GM23338 (cell line): Measurements from ENCODE around the gene TYRP1. TPM values are rescaled to one million over a fixed set of nuclear protein-coding genes. Genes with fewer than 3 reads are reported as not detected.

Experiments used
- ATAC-seq: fragments of 200-7000 bp; cut with Tn5 transposase; 3 replicates; pipeline ENCODE4 v1.9.1; 2020
- DNase-seq: peaks from one replicate; pipeline ENCODE4 v3.0.0-alpha.2; 2015; ENCODE audit warnings: low spot score
- H2AFZ ChIP-seq: fragments of 200-600 bp; sonication (generic); 2 replicates; pipeline ENCODE4 v1.8.0; 2016; ENCODE audit warnings: antibody characterized with exemption, mild to moderate bottlenecking, moderate library complexity
- H3F3A ChIP-seq: fragments of 200-600 bp; sonication (generic); replicated peaks from 2 replicates; pipeline ENCODE4 v1.8.0; 2017; ENCODE audit warnings: antibody characterized with exemption, mixed run types, low read depth
- H3K27ac ChIP-seq: fragments of 200-600 bp; sonication (generic); 2 replicates; pipeline ENCODE4 v1.6.1; 2016; ENCODE audit warnings: low read depth
- H3K27me3 ChIP-seq: fragments of 200-600 bp; sonication (generic); 2 replicates; pipeline ENCODE4 v1.8.0; 2016; ENCODE audit warnings: mild to moderate bottlenecking, mixed run types, moderate library complexity; ENCODE audit not compliant: insufficient read depth
- H3K36me3 ChIP-seq: fragments of 200-600 bp; sonication (generic); 2 replicates; pipeline ENCODE4 v1.8.0; 2016; ENCODE audit warnings: mild to moderate bottlenecking; ENCODE audit not compliant: insufficient read depth
- H3K4me1 ChIP-seq: fragments of 200-600 bp; sonication (generic); 2 replicates; pipeline ENCODE4 v1.8.0; 2016; ENCODE audit warnings: mild to moderate bottlenecking, moderate library complexity; ENCODE audit not compliant: insufficient read depth
- H3K4me2 ChIP-seq: fragments of 200-600 bp; sonication (generic); 2 replicates; pipeline ENCODE4 v1.7.1; 2017; ENCODE audit warnings: mixed run types
- H3K4me3 ChIP-seq: fragments of 200-600 bp; sonication (generic); 2 replicates; pipeline ENCODE4 v1.6.1; 2016; ENCODE audit warnings: mixed run types
- H3K79me2 ChIP-seq: fragments of 200-600 bp; sonication (generic); replicated peaks from 2 replicates; pipeline ENCODE4 v1.8.0; 2017; ENCODE audit warnings: mild to moderate bottlenecking; ENCODE audit not compliant: insufficient read depth
- H3K9me2 ChIP-seq: fragments of 200-600 bp; sonication (generic); 2 replicates; pipeline ENCODE4 v1.8.0; 2017; ENCODE audit not compliant: insufficient read depth
- H4K20me1 ChIP-seq: fragments of 200-600 bp; sonication (generic); replicated peaks from 2 replicates; pipeline ENCODE4 v1.8.0; 2017; ENCODE audit warnings: mild to moderate bottlenecking; ENCODE audit not compliant: insufficient read depth
- H3K27ac Mint-ChIP-seq: 2 replicates; pipeline ENCODE4 v1.8.0; 2020; ENCODE audit warnings: inconsistent platforms, mild to moderate bottlenecking, moderate library complexity, mixed read lengths
- H3K27me3 Mint-ChIP-seq: 3 replicates; pipeline ENCODE4 v1.8.0; 2022; ENCODE audit warnings: low read depth, mild to moderate bottlenecking, moderate library complexity, mixed read lengths, inconsistent platforms; ENCODE audit not compliant: insufficient read depth, poor library complexity
- H3K36me3 Mint-ChIP-seq: 3 replicates; pipeline ENCODE4 v1.8.0; 2021; ENCODE audit warnings: low read depth, mild to moderate bottlenecking, inconsistent platforms, moderate library complexity, mixed read lengths
- H3K4me1 Mint-ChIP-seq: 3 replicates; pipeline ENCODE4 v1.8.0; 2020; ENCODE audit warnings: mild to moderate bottlenecking, inconsistent platforms, mixed read lengths
- H3K4me3 Mint-ChIP-seq: 3 replicates; pipeline ENCODE4 v1.8.0; 2021; ENCODE audit warnings: moderate library complexity, mild to moderate bottlenecking, inconsistent platforms, mixed read lengths
- H3K9me3 Mint-ChIP-seq: 3 replicates; pipeline ENCODE4 v1.8.0; 2020; ENCODE audit warnings: moderate library complexity, mild to moderate bottlenecking, inconsistent platforms, mixed read lengths
- CREB1 ChIP-seq: fragments of 250-450 bp; sonication (Bioruptor Pico); IDR thresholded peaks from 2 replicates; pipeline ENCODE4 v1.5.0; 2020; ENCODE audit warnings: low read depth, mild to moderate bottlenecking, moderate library complexity
- CTCF ChIP-seq, 2 experiments: fragments of 200-600 bp in 1 of 2; sonication (generic) in 1 of 2; conservative IDR thresholded peaks; 2 replicates each; pipeline versions ENCODE4 v1.5.1 to v1.6.1; 2016 to 2017; ENCODE audit warnings: antibody characterized with exemption in 2 of 2, low read depth in 2 of 2, mild to moderate bottlenecking in 2 of 2, moderate library complexity in 1 of 2
- ETS1 ChIP-seq: IDR thresholded peaks from 2 replicates; pipeline ENCODE4 v1.6.1; 2016; ENCODE audit warnings: antibody characterized with exemption
- EZH2 ChIP-seq: fragments of 200-600 bp; sonication (generic); IDR thresholded peaks from one replicate; pipeline ENCODE4 v1.8.0; 2017; ENCODE audit warnings: antibody characterized with exemption, mild to moderate bottlenecking, low read depth; ENCODE audit not compliant: unreplicated experiment
- EZH2phosphoT487 ChIP-seq: fragments of 200-600 bp; sonication (generic); IDR thresholded peaks from one replicate; pipeline ENCODE4 v1.8.1; 2018; ENCODE audit warnings: antibody characterized with exemption; ENCODE audit not compliant: unreplicated experiment
- JUNB ChIP-seq: IDR thresholded peaks from one replicate; pipeline ENCODE4 v1.6.1; 2016; ENCODE audit warnings: antibody characterized with exemption; ENCODE audit not compliant: unreplicated experiment
- NANOG ChIP-seq: IDR thresholded peaks from 2 replicates; pipeline ENCODE4 v1.6.1; 2016; ENCODE audit warnings: antibody characterized with exemption, borderline replicate concordance
- POLR2AphosphoS5 ChIP-seq: IDR thresholded peaks from 2 replicates; pipeline ENCODE4 v1.6.1; 2016; ENCODE audit warnings: antibody characterized with exemption, low read depth
- REST ChIP-seq: IDR thresholded peaks from one replicate; pipeline ENCODE4 v1.6.1; 2018; ENCODE audit warnings: antibody characterized with exemption; ENCODE audit not compliant: unreplicated experiment
- STAT1 ChIP-seq: IDR thresholded peaks from one replicate; pipeline ENCODE4 v1.6.1; 2016; ENCODE audit warnings: antibody characterized with exemption; ENCODE audit not compliant: unreplicated experiment
- ZNF114 ChIP-seq: fragments of 250-450 bp; sonication (Bioruptor Pico); IDR thresholded peaks from 2 replicates; pipeline ENCODE4 v1.5.0; 2020; ENCODE audit warnings: mild to moderate bottlenecking, moderate library complexity
- ZNF331 ChIP-seq: fragments of 250-450 bp; sonication (Bioruptor Pico); IDR thresholded peaks from 2 replicates; pipeline ENCODE4 v1.5.0; 2020; ENCODE audit warnings: low read depth, mild to moderate bottlenecking, moderate library complexity
- polyA plus RNA-seq: library from polyadenylated mRNA; unstranded; fragments of >200 nt; fragmentation: Nextera tagmentation; extraction: Ambion mirVana; gene quantifications from 2 replicates; pipeline ENCODE4 v1.2.1, GENCODE V29; 2016
- total RNA-seq: library from RNA; depleted of rRNA; stranded (reverse); fragments of >200 nt; shearing (Covaris generic); gene quantifications from 2 replicates; pipeline ENCODE4 v1.2.3, GENCODE V29; 2014

TYRP1 gene
- total and polyA plus RNA-seq, 2 experiments from 2014 or later = not detected

- TF ChIP-seq CTCF (conservative IDR thresholded peaks at IDR 0.05; ENCODE audit: low read depth in 2 of 2) = no peak
- TF ChIP-seq EZH2phosphoT487 = no peak
- TF ChIP-seq EZH2 = no peak
- TF ChIP-seq REST = no peak
- TF ChIP-seq ZNF114 = no peak
- TF ChIP-seq JUNB = no peak
- TF ChIP-seq ETS1 = no peak
- no peak for TF ChIP-seq CREB1 (CRISPR knock-in tag)
- TF ChIP-seq STAT1 = no peak
- TF ChIP-seq ZNF331 (CRISPR knock-in tag) = no peak
- no peak for TF ChIP-seq NANOG
- TF ChIP-seq POLR2AphosphoS5 = no peak
Observed at GRCh38 chr9:12705738-12706391, 12.7 kb downstream of the TYRP1 start (continued).

- H3K4me3 ChIP-seq = no peak overlapping the region
- H4K20me1 ChIP-seq = no peaks in the 10 kb centered on the region
- no peaks in the 10 kb centered on the region for H3K79me2 ChIP-seq
- no peak overlapping the region for H2AFZ ChIP-seq
- H3K27me3 Mint-ChIP-seq = peaks cover 1% of the 10 kb centered on the region
- TF ChIP-seq JUNB (no peak), CTCF (conservative IDR thresholded peaks at IDR 0.05; ENCODE audit: low read depth in 2 of 2) (no peak), NANOG (no peak), EZH2phosphoT487 (no peak), ZNF114 (no peak), ZNF331 (CRISPR knock-in tag) (no peak)
- H3F3A ChIP-seq = no peaks in the 10 kb centered on the region
- H3K36me3 Mint-ChIP-seq = no peaks in the 10 kb centered on the region
- no peak overlapping the region for H3K4me2 ChIP-seq
- no peak overlapping the region for H3K4me3 Mint-ChIP-seq
- no peaks in the 10 kb centered on the region for H3K27me3 ChIP-seq
- DNase-seq = no peak
- H3K27ac ChIP-seq = no peak overlapping the region
- H3K27ac Mint-ChIP-seq = no peak overlapping the region
- H3K9me2 ChIP-seq = no peaks in the 10 kb centered on the region
- no peak for ATAC-seq
- no peaks in the 10 kb centered on the region for H3K4me1 ChIP-seq
- H3K9me3 Mint-ChIP-seq = no peaks in the 10 kb centered on the region
- H3K36me3 ChIP-seq = no peaks in the 10 kb centered on the region
- no peaks in the 10 kb centered on the region for H3K4me1 Mint-ChIP-seq
Observed at GRCh38 chr9:12708562-12709298, 15.5 kb downstream of the TYRP1 start.
